T follicular helper cell (primary cell): Measurements from ENCODE around the gene LTBP3.

Experiments used
- DNase-seq: peaks from one replicate; pipeline ENCODE4 v3.0.0-alpha.2; 2020; ENCODE audit warnings: low read depth

Gene LTBP3

GRCh38 chr11:65506772-65507505, 51.2 kb downstream of the LTBP3 start:
- no peak for DNase-seq

- no peak for DNase-seq
These were observed 51.8 kb downstream of the LTBP3 start for GRCh38 chr11:65506290-65506771.

- no peak for DNase-seq
These were observed 52.5 kb downstream of the LTBP3 start for GRCh38 chr11:65505466-65506289.

GRCh38 chr11:65504674-65505465, 53.3 kb downstream of the LTBP3 start:
- no peak for DNase-seq

GRCh38 chr11:65503949-65504673, 54.0 kb downstream of the LTBP3 start:
- DNase-seq, result no peak

GRCh38 chr11:65503368-65503948, 54.7 kb downstream of the LTBP3 start:
- no peak for DNase-seq

- no peak for DNase-seq
These were observed 55.4 kb downstream of the LTBP3 start for GRCh38 chr11:65502555-65503367.

GRCh38 chr11:65502274-65502554, 55.9 kb downstream of the LTBP3 start:
- DNase-seq, result no peak

- no peak for DNase-seq
These were observed 56.5 kb downstream of the LTBP3 start for GRCh38 chr11:65501472-65502273.

- no peak for DNase-seq
These were observed 57.0 kb downstream of the LTBP3 start for GRCh38 chr11:65501186-65501471.

- no peak for DNase-seq
These were observed 57.6 kb downstream of the LTBP3 start for GRCh38 chr11:65500387-65501185.

- no peak for DNase-seq
These were observed 58.3 kb downstream of the LTBP3 start for GRCh38 chr11:65499713-65500386.

- DNase-seq, result peak; percentile 91
These were observed 59.0 kb downstream of the LTBP3 start, which contains the start of gene MALAT1 for GRCh38 chr11:65498977-65499712. MALAT1 (plus strand) TSS chr11:65499045.

GRCh38 chr11:65498727-65498976, 59.5 kb downstream of the LTBP3 start:
- DNase-seq, result no peak

GRCh38 chr11:65498042-65498726, 60.0 kb downstream of the LTBP3 start:
- peak; percentile 43 for DNase-seq

- peak; percentile 98 for DNase-seq
These were observed 60.8 kb downstream of the LTBP3 start for GRCh38 chr11:65497141-65498041.
